H9 (cell line): ENCODE measurements around the gene WIPI1. TPM values are rescaled to one million over a fixed set of nuclear protein-coding genes. Genes with fewer than 3 reads are reported as not detected.

Experiments used
- DNase-seq: peaks from one replicate; pipeline ENCODE4 v3.0.0-alpha.2; 2017
- H2AFZ ChIP-seq: one replicate; pipeline ENCODE4 v1.6.1; 2013; ENCODE audit warnings: mild to moderate bottlenecking, low read length, control low read depth, moderate library complexity
- H2AK5ac ChIP-seq: 2 replicates; pipeline ENCODE4 v1.6.1; 2013; ENCODE audit warnings: low read length, control low read depth, mixed read lengths; ENCODE audit not compliant: insufficient read length
- H2BK120ac ChIP-seq: one replicate; pipeline ENCODE4 v1.6.1; 2013; ENCODE audit warnings: low read depth, mild to moderate bottlenecking, low read length, control low read depth, inconsistent platforms; ENCODE audit not compliant: poor library complexity, severe bottlenecking
- H2BK12ac ChIP-seq: 2 replicates; pipeline ENCODE4 v1.6.1; 2013; ENCODE audit warnings: low read length, control low read depth, mixed read lengths, low read depth; ENCODE audit not compliant: insufficient read length
- H2BK15ac ChIP-seq: 2 replicates; pipeline ENCODE4 v1.6.1; 2013; ENCODE audit warnings: low read depth, low read length, control low read depth
- H2BK20ac ChIP-seq: one replicate; pipeline ENCODE4 v1.6.1; 2013; ENCODE audit warnings: low read depth, mild to moderate bottlenecking, low read length, control low read depth, inconsistent platforms; ENCODE audit not compliant: poor library complexity, severe bottlenecking
- H2BK5ac ChIP-seq: 2 replicates; pipeline ENCODE4 v1.6.1; 2013; ENCODE audit warnings: low read length, control low read depth, mixed read lengths; ENCODE audit not compliant: insufficient read length
- H3K14ac ChIP-seq: 2 replicates; pipeline ENCODE4 v1.6.1; 2013; ENCODE audit warnings: low read length, control low read depth; ENCODE audit not compliant: insufficient read depth
- H3K18ac ChIP-seq: 2 replicates; pipeline ENCODE4 v1.6.1; 2013; ENCODE audit warnings: low read depth, mild to moderate bottlenecking, mixed read lengths, low read length, control low read depth; ENCODE audit not compliant: insufficient read length
- H3K23ac ChIP-seq: 2 replicates; pipeline ENCODE4 v1.6.1; 2013; ENCODE audit warnings: low read length, control low read depth, mixed read lengths, low read depth; ENCODE audit not compliant: insufficient read length
- H3K23me2 ChIP-seq: 2 replicates; pipeline ENCODE4 v1.6.1; 2013; ENCODE audit warnings: low read depth, mild to moderate bottlenecking, mixed read lengths, low read length, control low read depth; ENCODE audit not compliant: insufficient read length, poor library complexity, severe bottlenecking
- H3K27ac ChIP-seq: 2 replicates; pipeline ENCODE4 v1.5.1; 2013; ENCODE audit warnings: low read length, control low read depth, mixed read lengths, low read depth; ENCODE audit not compliant: insufficient read length
- H3K27me3 ChIP-seq: 2 replicates; pipeline ENCODE4 v1.6.1; 2013; ENCODE audit warnings: low read length, control low read depth, inconsistent platforms; ENCODE audit not compliant: insufficient read depth
- H3K4ac ChIP-seq: 2 replicates; pipeline ENCODE4 v1.6.1; 2013; ENCODE audit warnings: low read depth, mild to moderate bottlenecking, control low read depth, inconsistent platforms, low read length, moderate library complexity
- H3K4me1 ChIP-seq: 2 replicates; pipeline ENCODE4 v1.6.1; 2013; ENCODE audit warnings: low read length, control low read depth, inconsistent platforms; ENCODE audit not compliant: insufficient read depth
- H3K4me2 ChIP-seq: 2 replicates; pipeline ENCODE4 v1.6.1; 2013; ENCODE audit warnings: low read length, control low read depth, mixed read lengths; ENCODE audit not compliant: insufficient read length, insufficient read depth
- H3K56ac ChIP-seq: 2 replicates; pipeline ENCODE4 v1.6.1; 2013; ENCODE audit warnings: low read depth, mild to moderate bottlenecking, mixed read lengths, low read length, control low read depth; ENCODE audit not compliant: insufficient read length
- H3K79me1 ChIP-seq: 2 replicates; pipeline ENCODE4 v1.6.1; 2013; ENCODE audit warnings: low read depth, mild to moderate bottlenecking, moderate library complexity, low read length, control low read depth, inconsistent platforms; ENCODE audit not compliant: insufficient read depth, poor library complexity, severe bottlenecking
- H3K79me2 ChIP-seq: 2 replicates; pipeline ENCODE4 v1.6.1; 2013; ENCODE audit warnings: low read length, control low read depth, inconsistent platforms; ENCODE audit not compliant: insufficient read depth
- H3K9ac ChIP-seq: 2 replicates; pipeline ENCODE4 v1.6.1; 2013; ENCODE audit warnings: low read length, control low read depth, mixed read lengths; ENCODE audit not compliant: insufficient read length; ENCODE audit errors: extremely low read depth
- H3K9me3 ChIP-seq: one replicate; pipeline ENCODE4 v1.6.1; 2013; ENCODE audit warnings: low read depth, low read length, inconsistent platforms; ENCODE audit not compliant: control insufficient read depth
- H3T11ph ChIP-seq: one replicate; pipeline ENCODE4 v1.6.1; 2013; ENCODE audit warnings: mild to moderate bottlenecking, low read length, control low read depth, inconsistent platforms
- H4K20me1 ChIP-seq: one replicate; pipeline ENCODE4 v1.6.1; 2013; ENCODE audit not compliant: control insufficient read depth, insufficient read length, insufficient read depth
- H4K5ac ChIP-seq: 2 replicates; pipeline ENCODE4 v1.6.1; 2013; ENCODE audit warnings: low read depth, mild to moderate bottlenecking, mixed read lengths, low read length, control low read depth; ENCODE audit not compliant: insufficient read length
- H4K8ac ChIP-seq: replicated peaks from 2 replicates; pipeline ENCODE4 v1.6.1; 2013; ENCODE audit warnings: low read length, control low read depth, mixed read lengths, low read depth; ENCODE audit not compliant: insufficient read length
- H4K91ac ChIP-seq: 2 replicates; pipeline ENCODE4 v1.6.1; 2013; ENCODE audit warnings: low read depth, mild to moderate bottlenecking, moderate library complexity, mixed read lengths, low read length, control low read depth; ENCODE audit not compliant: insufficient read length
- H3K27ac Mint-ChIP-seq, 3 experiments: 2 replicates in 2 of 3; 3 replicates in 1 of 3; pipeline ENCODE4 v1.8.0; 2020 to 2021; ENCODE audit warnings: mixed read lengths in 3 of 3, mild to moderate bottlenecking in 1 of 3, moderate library complexity in 1 of 3
- H3K27me3 Mint-ChIP-seq: 2 replicates; pipeline ENCODE4 v1.8.0; 2021; ENCODE audit warnings: low read depth, mild to moderate bottlenecking, moderate library complexity, mixed read lengths
- H3K36me3 Mint-ChIP-seq, 3 experiments: 2 replicates in 2 of 3; 3 replicates in 1 of 3; pipeline ENCODE4 v1.8.0; 2020 to 2021; ENCODE audit warnings: low read depth in 3 of 3, mixed read lengths in 3 of 3; ENCODE audit not compliant: insufficient read depth in 1 of 3
- H3K4me1 Mint-ChIP-seq, 2 experiments: 2 replicates each; pipeline ENCODE4 v1.8.0; 2020; ENCODE audit warnings: mixed read lengths in 2 of 2
- H3K4me3 Mint-ChIP-seq, 2 experiments: 2 replicates in 1 of 2; 3 replicates in 1 of 2; pipeline ENCODE4 v1.8.0; 2020 to 2021; ENCODE audit warnings: mild to moderate bottlenecking in 2 of 2, mixed read lengths in 2 of 2, moderate library complexity in 1 of 2
- H3K9me3 Mint-ChIP-seq, 2 experiments: 2 replicates in 1 of 2; 3 replicates in 1 of 2; pipeline ENCODE4 v1.8.0; 2020; ENCODE audit warnings: mild to moderate bottlenecking in 2 of 2, mixed read lengths in 2 of 2, moderate library complexity in 1 of 2
- WGBS: extraction: QIAGEN DNeasy Blood & Tissue Kit; methylation state at CpG from one replicate; pipeline ENCODE4 v1.1.7; 2013; ENCODE audit warnings: missing lambda C conversion rate, low lambda C conversion rate, mixed read lengths; ENCODE audit not compliant: insufficient read length; ENCODE audit errors: extremely low coverage; 5-methylcytosine and 5-hydroxymethylcytosine counted together
- total RNA-seq: library from RNA; stranded (reverse); gene quantifications from 2 replicates; pipeline ENCODE4 v1.2.1, GENCODE V29; 2021
- TF ChIP-seq, protein P1 (sequence below): fragments of 200-600 bp; sonication (generic); conservative IDR thresholded peaks from 3 replicates; pipeline ENCODE4 v1.8.0; 2021; ENCODE audit warnings: antibody characterized with exemption, mild to moderate bottlenecking

Gene WIPI1
- total RNA-seq, 1 experiment from 2014 or later: 15.4 TPM

DNA sequence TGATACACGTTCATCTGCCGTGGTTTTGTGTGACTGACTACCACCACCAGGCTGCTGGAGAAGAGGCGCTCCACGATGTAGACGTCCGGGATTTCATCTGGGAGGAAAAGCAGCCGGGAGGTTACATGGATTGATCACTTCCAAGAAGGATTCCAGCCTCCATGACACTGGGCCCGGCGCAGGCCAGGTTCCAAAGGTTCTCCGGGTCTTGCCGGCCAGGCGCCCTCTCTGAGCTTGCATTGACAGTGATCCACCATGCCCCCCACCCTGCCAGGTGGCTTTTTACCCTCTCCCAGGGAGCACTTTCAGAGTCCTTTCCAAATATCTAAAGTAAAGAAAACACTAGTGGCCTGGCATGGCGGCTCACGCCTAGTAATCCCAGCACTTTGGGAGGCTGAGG is 6.5 kb downstream of the WIPI1 start:
- no peak overlapping the region for H3K27ac ChIP-seq
- no peak overlapping the region for H3K4ac ChIP-seq
- H2AFZ ChIP-seq: no peak overlapping the region
- no peak for DNase-seq
- H2BK12ac ChIP-seq: no peak overlapping the region
- H3K27ac Mint-ChIP-seq: no peak overlapping the region; a peak in 1 of 7 replicates
- TF ChIP-seq, protein P1, sequence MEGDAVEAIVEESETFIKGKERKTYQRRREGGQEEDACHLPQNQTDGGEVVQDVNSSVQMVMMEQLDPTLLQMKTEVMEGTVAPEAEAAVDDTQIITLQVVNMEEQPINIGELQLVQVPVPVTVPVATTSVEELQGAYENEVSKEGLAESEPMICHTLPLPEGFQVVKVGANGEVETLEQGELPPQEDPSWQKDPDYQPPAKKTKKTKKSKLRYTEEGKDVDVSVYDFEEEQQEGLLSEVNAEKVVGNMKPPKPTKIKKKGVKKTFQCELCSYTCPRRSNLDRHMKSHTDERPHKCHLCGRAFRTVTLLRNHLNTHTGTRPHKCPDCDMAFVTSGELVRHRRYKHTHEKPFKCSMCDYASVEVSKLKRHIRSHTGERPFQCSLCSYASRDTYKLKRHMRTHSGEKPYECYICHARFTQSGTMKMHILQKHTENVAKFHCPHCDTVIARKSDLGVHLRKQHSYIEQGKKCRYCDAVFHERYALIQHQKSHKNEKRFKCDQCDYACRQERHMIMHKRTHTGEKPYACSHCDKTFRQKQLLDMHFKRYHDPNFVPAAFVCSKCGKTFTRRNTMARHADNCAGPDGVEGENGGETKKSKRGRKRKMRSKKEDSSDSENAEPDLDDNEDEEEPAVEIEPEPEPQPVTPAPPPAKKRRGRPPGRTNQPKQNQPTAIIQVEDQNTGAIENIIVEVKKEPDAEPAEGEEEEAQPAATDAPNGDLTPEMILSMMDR: no peak
- H3K79me1 ChIP-seq: no peaks in the 10 kb centered on the region
- H3K27me3 Mint-ChIP-seq: no peaks in the 10 kb centered on the region
- H2AK5ac ChIP-seq: no peak overlapping the region
- H3K4me1 Mint-ChIP-seq: peaks cover 5 to 6% of the 10 kb centered on the region in 2 experiments
- H3K4me2 ChIP-seq: no peak overlapping the region
- H3K27me3 ChIP-seq: no peaks in the 10 kb centered on the region
- H3K23me2 ChIP-seq: no peaks in the 10 kb centered on the region
- no peaks in the 10 kb centered on the region for H3K9me3 Mint-ChIP-seq
- H2BK20ac ChIP-seq: no peak overlapping the region
- H3K14ac ChIP-seq: no peak overlapping the region
- H3T11ph ChIP-seq: no peak overlapping the region
- no peaks in the 10 kb centered on the region for H3K79me2 ChIP-seq
- no peak overlapping the region for H2BK120ac ChIP-seq
- H4K20me1 ChIP-seq: no peaks in the 10 kb centered on the region
- H2BK5ac ChIP-seq: no peak overlapping the region
- H3K56ac ChIP-seq: no peak overlapping the region
- no peak overlapping the region for H3K23ac ChIP-seq
- H3K4me1 ChIP-seq: no peaks in the 10 kb centered on the region
- no peak overlapping the region for H4K91ac ChIP-seq
- H3K36me3 Mint-ChIP-seq: peaks cover 13 to 21% (median 18%) of the 10 kb centered on the region in 3 experiments; a peak in 6 of 7 replicates
- no peak overlapping the region for H4K8ac ChIP-seq
- H3K9ac ChIP-seq: no peak overlapping the region
- no peaks in the 10 kb centered on the region for H3K9me3 ChIP-seq
- no peak overlapping the region for H4K5ac ChIP-seq
- H2BK15ac ChIP-seq: no peak overlapping the region
- WGBS: no CpG with 5 or more reads among the region's 14 CpGs
- H3K4me3 Mint-ChIP-seq: no peak overlapping the region
- H3K18ac ChIP-seq: no peak overlapping the region
